ENCODE results near the gene FGF14.

DNA sequence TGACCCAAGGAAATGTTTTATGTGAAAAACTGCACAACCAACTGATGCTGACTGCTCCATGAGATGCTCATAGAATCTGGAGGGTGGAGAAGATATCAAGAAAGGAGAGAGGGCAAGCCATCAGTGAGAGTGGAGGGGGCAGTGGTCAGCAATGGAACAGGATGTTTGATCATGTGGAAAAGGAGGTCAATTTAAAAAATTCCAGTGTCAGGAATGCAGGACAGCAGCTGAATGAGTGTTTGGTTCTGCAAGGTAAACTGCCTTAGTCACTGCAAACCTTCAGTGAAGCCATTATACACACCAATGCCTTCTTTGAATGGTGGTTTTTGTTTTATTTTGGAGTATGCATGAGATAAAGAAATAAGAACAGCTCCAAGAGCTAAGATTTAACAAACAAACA, 121.5 kb downstream of the FGF14 start:
- TF ChIP-seq, protein P1, sequence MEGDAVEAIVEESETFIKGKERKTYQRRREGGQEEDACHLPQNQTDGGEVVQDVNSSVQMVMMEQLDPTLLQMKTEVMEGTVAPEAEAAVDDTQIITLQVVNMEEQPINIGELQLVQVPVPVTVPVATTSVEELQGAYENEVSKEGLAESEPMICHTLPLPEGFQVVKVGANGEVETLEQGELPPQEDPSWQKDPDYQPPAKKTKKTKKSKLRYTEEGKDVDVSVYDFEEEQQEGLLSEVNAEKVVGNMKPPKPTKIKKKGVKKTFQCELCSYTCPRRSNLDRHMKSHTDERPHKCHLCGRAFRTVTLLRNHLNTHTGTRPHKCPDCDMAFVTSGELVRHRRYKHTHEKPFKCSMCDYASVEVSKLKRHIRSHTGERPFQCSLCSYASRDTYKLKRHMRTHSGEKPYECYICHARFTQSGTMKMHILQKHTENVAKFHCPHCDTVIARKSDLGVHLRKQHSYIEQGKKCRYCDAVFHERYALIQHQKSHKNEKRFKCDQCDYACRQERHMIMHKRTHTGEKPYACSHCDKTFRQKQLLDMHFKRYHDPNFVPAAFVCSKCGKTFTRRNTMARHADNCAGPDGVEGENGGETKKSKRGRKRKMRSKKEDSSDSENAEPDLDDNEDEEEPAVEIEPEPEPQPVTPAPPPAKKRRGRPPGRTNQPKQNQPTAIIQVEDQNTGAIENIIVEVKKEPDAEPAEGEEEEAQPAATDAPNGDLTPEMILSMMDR (IDR thresholded peaks at IDR 0.05; ENCODE audit: extremely low read depth in 1 of 2, insufficient read depth in 1 of 2, low read depth in 1 of 2, low read length in 2 of 2), result no peak
- TF ChIP-seq EZH2 (IDR thresholded peaks at IDR 0.05; ENCODE audit: borderline replicate concordance, low read depth, low read length, severe bottlenecking) (no peak), POLR2A (IDR thresholded peaks at IDR 0.05; ENCODE audit: low read depth, low read length) (no peak), POLR2AphosphoS5 (IDR thresholded peaks at IDR 0.05; ENCODE audit: insufficient read depth, low read depth, low read length) (no peak), JUN (IDR thresholded peaks at IDR 0.05; ENCODE audit: borderline replicate concordance, insufficient read depth, insufficient read length, low read depth) (no peak), FOS (IDR thresholded peaks at IDR 0.05; ENCODE audit: borderline replicate concordance, insufficient read depth, low read length) (no peak), MYC (IDR thresholded peaks at IDR 0.05; ENCODE audit: low read depth, low read length) (no peak), GATA2 (IDR thresholded peaks at IDR 0.05; ENCODE audit: insufficient read depth, insufficient read length, low read depth, low read length) (no peak)
- TF ChIP-seq, protein P2, sequence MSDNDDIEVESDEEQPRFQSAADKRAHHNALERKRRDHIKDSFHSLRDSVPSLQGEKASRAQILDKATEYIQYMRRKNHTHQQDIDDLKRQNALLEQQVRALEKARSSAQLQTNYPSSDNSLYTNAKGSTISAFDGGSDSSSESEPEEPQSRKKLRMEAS (IDR thresholded peaks at IDR 0.05; ENCODE audit: insufficient read depth, insufficient read length), result no peak
